Keratinocyte (primary cell): Measurements from ENCODE around the gene FRYL. TPM values are rescaled to one million over a fixed set of nuclear protein-coding genes. Genes with fewer than 3 reads are reported as not detected.

Experiments used
- DNase-seq: peaks from one replicate; pipeline ENCODE4 v3.0.0-alpha.2; 2011; ENCODE audit warnings: low read depth, missing footprints, low spot score
- FAIRE-seq: peaks from 2 replicates; lab custom pipeline; 2011; peaks lifted over from hg19 to GRCh38; lab: Jason Lieb, UNC
- H2AFZ ChIP-seq: 2 replicates; pipeline ENCODE4 v1.6.0; 2012; ENCODE audit warnings: low read length, control low read depth, inconsistent platforms; ENCODE audit not compliant: control insufficient read depth
- H3K27ac ChIP-seq: 2 replicates; pipeline ENCODE4 v1.5.1; 2011; ENCODE audit warnings: low read length; ENCODE audit not compliant: control insufficient read depth, insufficient read depth
- H3K27me3 ChIP-seq: 3 replicates; pipeline ENCODE4 v1.6.0; 2011; ENCODE audit warnings: low read length; ENCODE audit not compliant: control insufficient read depth, insufficient read depth; ENCODE audit errors: extremely low read depth
- H3K36me3 ChIP-seq, 2 experiments: 2 replicates in 1 of 2; 3 replicates in 1 of 2; pipeline ENCODE4 v1.5.1; 2011; ENCODE audit warnings: low read length in 2 of 2, mild to moderate bottlenecking in 1 of 2; ENCODE audit not compliant: control insufficient read depth in 2 of 2, insufficient read depth in 2 of 2; ENCODE audit errors: extremely low read depth in 1 of 2
- H3K4me1 ChIP-seq: 3 replicates; pipeline ENCODE4 v1.5.1; 2011; ENCODE audit warnings: low read length; ENCODE audit not compliant: control insufficient read depth, insufficient read depth; ENCODE audit errors: extremely low read depth
- H3K4me2 ChIP-seq: 3 replicates; pipeline ENCODE4 v1.6.0; 2011; ENCODE audit warnings: low read depth, low read length; ENCODE audit not compliant: control insufficient read depth, insufficient read depth; ENCODE audit errors: extremely low read depth
- H3K4me3 ChIP-seq, 3 experiments: fragments of 200-600 bp in 1 of 3; sonication (generic) in 1 of 3; 2 replicates in 2 of 3; 3 replicates in 1 of 3; pipeline ENCODE4 v1.5.1; 2011 to 2016; ENCODE audit warnings: low read length in 3 of 3, mild to moderate bottlenecking in 3 of 3, control low read depth in 2 of 3, inconsistent platforms in 1 of 3, low read depth in 1 of 3, mixed read lengths in 1 of 3, mixed run types in 1 of 3, moderate library complexity in 1 of 3; ENCODE audit not compliant: control insufficient read depth in 2 of 3, insufficient read depth in 2 of 3; ENCODE audit errors: extremely low read depth in 1 of 3
- H3K79me2 ChIP-seq: 2 replicates; pipeline ENCODE4 v1.6.0; 2012; ENCODE audit warnings: low read length; ENCODE audit not compliant: control insufficient read depth, insufficient read depth
- H3K9ac ChIP-seq: 3 replicates; pipeline ENCODE4 v1.6.0; 2011; ENCODE audit warnings: low read length; ENCODE audit not compliant: control insufficient read depth, insufficient read depth; ENCODE audit errors: extremely low read depth
- H3K9me1 ChIP-seq: 3 replicates; pipeline ENCODE4 v1.6.0; 2011; ENCODE audit warnings: low read length; ENCODE audit not compliant: control insufficient read depth, insufficient read depth; ENCODE audit errors: extremely low read depth
- H3K9me3 ChIP-seq: 2 replicates; pipeline ENCODE4 v1.5.1; 2012; ENCODE audit warnings: low read depth, low read length; ENCODE audit not compliant: control insufficient read depth
- H4K20me1 ChIP-seq: 3 replicates; pipeline ENCODE4 v1.6.0; 2011; ENCODE audit warnings: low read length; ENCODE audit not compliant: control insufficient read depth, insufficient read depth; ENCODE audit errors: extremely low read depth
- CTCF ChIP-seq, 3 experiments: IDR thresholded peaks in 1 of 3; conservative IDR thresholded peaks in 1 of 3; optimal IDR thresholded peaks in 1 of 3; 2 replicates in 2 of 3; 3 replicates in 1 of 3; pipeline versions ENCODE3 to v1.5.1; 2011; ENCODE audit warnings: low read length in 3 of 3, mild to moderate bottlenecking in 3 of 3, moderate library complexity in 2 of 3, control low read depth in 1 of 3, inconsistent platforms in 1 of 3; ENCODE audit not compliant: insufficient read depth in 2 of 3; ENCODE audit errors: extremely low read depth in 1 of 3
- EZH2 ChIP-seq: IDR thresholded peaks from one replicate; pipeline ENCODE4 v1.6.1; 2012; ENCODE audit warnings: inconsistent platforms, mild to moderate bottlenecking, low read length, moderate library complexity
- dilution Hi-C: fragments of 300-500 bp; cut with MboI; formaldehyde crosslinking; loops from one replicate; pipeline ENCODE4 v1.7.0; 2020; ENCODE audit warnings: low sequenced_read_pairs; ENCODE audit not compliant: extremely low pct_ligation_motif_present
- polyA plus RNA-seq, 5 experiments: library from polyadenylated mRNA; depleted of rRNA in 3 of 5; stranded (reverse) in 3 of 5; stranded (forward) in 1 of 5; unstranded in 1 of 5; fragments of >200 nt; gene quantifications; 1 replicate in 1 of 5; 2 replicates in 3 of 5; 3 replicates in 1 of 5; pipeline versions ENCODE4 v1.2.1 to v1.2.3, GENCODE V29; 2011 to 2012; ENCODE audit warnings: missing spikeins in 2 of 5, low read depth in 1 of 5, low replicate concordance in 1 of 5

Gene FRYL
- polyA plus RNA-seq, 1 donor (not counting 4 experiments of a cell fraction or from before 2014, with no cell fraction given), result 40.4 TPM

GRCh38 chr4:48813964-48814363, 33.9 kb upstream of the FRYL start:
- no peaks in the 10 kb centered on the region for H3K79me2 ChIP-seq
- no peaks in the 10 kb centered on the region for H3K4me1 ChIP-seq
- dilution Hi-C loops, result no loop called here
- H3K27me3 ChIP-seq, result no peaks in the 10 kb centered on the region
- no peaks in the 10 kb centered on the region for H3K9me1 ChIP-seq
- no peaks in the 10 kb centered on the region for H3K9me3 ChIP-seq
- no peaks in the 10 kb centered on the region for H4K20me1 ChIP-seq
- no peak overlapping the region for H3K4me2 ChIP-seq
- FAIRE-seq (no peak), DNase-seq (no peak)
- H3K4me3 ChIP-seq, result no peak overlapping the region
- H3K9ac ChIP-seq, result no peak overlapping the region
- no peaks in the 10 kb centered on the region for H3K36me3 ChIP-seq
- no peak overlapping the region for H2AFZ ChIP-seq
- no peak overlapping the region for H3K27ac ChIP-seq
- TF ChIP-seq CTCF (optimal IDR thresholded peaks at IDR 0.05 in 1 of 3, IDR thresholded peaks at IDR 0.05 in 1 of 3, conservative IDR thresholded peaks at IDR 0.05 in 1 of 3; ENCODE audit: extremely low read depth in 1 of 3, insufficient read depth in 2 of 3, low read length in 3 of 3) (no peak), EZH2 (no peak)

- H3K9ac ChIP-seq, result no peak overlapping the region
- no peak overlapping the region for H2AFZ ChIP-seq
- no peaks in the 10 kb centered on the region for H3K9me1 ChIP-seq
- H3K27me3 ChIP-seq, result no peaks in the 10 kb centered on the region
- H4K20me1 ChIP-seq, result no peaks in the 10 kb centered on the region
- FAIRE-seq (no peak), DNase-seq (no peak)
- H3K79me2 ChIP-seq, result no peaks in the 10 kb centered on the region
- TF ChIP-seq CTCF (optimal IDR thresholded peaks at IDR 0.05 in 1 of 3, IDR thresholded peaks at IDR 0.05 in 1 of 3, conservative IDR thresholded peaks at IDR 0.05 in 1 of 3; ENCODE audit: extremely low read depth in 1 of 3, insufficient read depth in 2 of 3, low read length in 3 of 3) (no peak), EZH2 (no peak)
- no peaks in the 10 kb centered on the region for H3K4me1 ChIP-seq
- no peak overlapping the region for H3K4me2 ChIP-seq
- no peaks in the 10 kb centered on the region for H3K36me3 ChIP-seq
- dilution Hi-C loops, result no loop called here
- H3K4me3 ChIP-seq, result no peak overlapping the region
- no peaks in the 10 kb centered on the region for H3K9me3 ChIP-seq
- H3K27ac ChIP-seq, result no peak overlapping the region
These were observed 32.8 kb upstream of the FRYL start for GRCh38 chr4:48812866-48813265.
